GM18519 (cell line): ENCODE measurements around the gene P2RY10.
"Not testable (repeated sequence)": the region's sequence is repeated elsewhere in the genome, so short reads cannot be mapped to it uniquely, and the experiment has no call there.

ENCODE experiments used
- ATAC-seq: cut with Tn5 transposase; IDR thresholded peaks from one replicate; pipeline ENCODE4 v1.9.1; 2021; ENCODE audit warnings: mild to moderate bottlenecking, moderate library complexity; ENCODE audit not compliant: unreplicated experiment, low FRiP score

P2RY10 gene, protein sequence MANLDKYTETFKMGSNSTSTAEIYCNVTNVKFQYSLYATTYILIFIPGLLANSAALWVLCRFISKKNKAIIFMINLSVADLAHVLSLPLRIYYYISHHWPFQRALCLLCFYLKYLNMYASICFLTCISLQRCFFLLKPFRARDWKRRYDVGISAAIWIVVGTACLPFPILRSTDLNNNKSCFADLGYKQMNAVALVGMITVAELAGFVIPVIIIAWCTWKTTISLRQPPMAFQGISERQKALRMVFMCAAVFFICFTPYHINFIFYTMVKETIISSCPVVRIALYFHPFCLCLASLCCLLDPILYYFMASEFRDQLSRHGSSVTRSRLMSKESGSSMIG

GRCh38 chrX:78945186-78945912 is at the start of gene P2RY10:
Gene P2RY10, plus strand, starts transcription at chrX:78945391. Its CDS starts 15,130 bp downstream, at chrX:78960521.
- peak; percentile 75 for ATAC-seq

DNA sequence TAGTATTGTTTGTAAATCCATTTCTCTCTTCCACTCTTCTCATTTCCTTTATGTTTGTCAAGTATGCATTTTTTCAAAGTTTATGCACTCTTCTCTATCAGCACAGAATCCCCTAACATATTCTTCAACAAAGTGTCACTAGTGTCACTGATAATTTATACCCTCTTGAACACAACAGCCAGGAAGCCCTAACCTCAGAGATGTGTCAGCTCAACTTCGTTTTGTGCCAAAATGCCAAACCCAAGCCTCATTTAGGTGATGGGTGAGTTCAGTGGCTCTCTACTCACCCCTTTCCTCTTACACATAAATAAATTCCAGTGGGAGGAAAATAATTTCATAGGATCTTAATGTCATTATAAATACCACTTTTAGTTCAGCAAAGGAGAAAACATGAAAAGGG is 22.4 kb upstream of the P2RY10 start:
- ATAC-seq, result no peak

- ATAC-seq, result peak; percentile 87
Observed at GRCh38 chrX:78923198-78924015, 21.8 kb upstream of the P2RY10 start.

DNA sequence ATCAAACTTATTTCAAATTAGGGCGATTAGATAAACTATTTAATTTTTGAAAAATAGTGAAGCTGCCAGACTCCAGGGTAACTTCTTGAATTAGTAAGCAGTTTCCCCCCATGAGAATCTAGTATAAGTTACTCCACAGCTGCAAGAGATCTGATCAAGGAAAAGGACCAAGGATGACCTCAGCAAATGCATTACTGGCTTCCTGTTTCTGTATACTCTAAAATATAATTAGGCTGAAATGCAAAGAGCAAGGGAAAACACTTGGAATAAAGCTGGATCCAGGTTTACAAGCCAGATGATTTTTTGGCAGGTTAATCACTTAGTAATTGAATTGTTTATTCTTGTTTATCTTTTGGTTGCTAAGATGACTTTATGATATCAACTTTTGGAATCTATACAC is 13.4 kb upstream of the P2RY10 start:
- ATAC-seq, result no peak

- ATAC-seq, result no peak
Observed at GRCh38 chrX:78934866-78935265, 10.3 kb upstream of the P2RY10 start.

- no peak for ATAC-seq
Observed at GRCh38 chrX:78944351-78944750, 840 bp upstream of the P2RY10 start.

DNA sequence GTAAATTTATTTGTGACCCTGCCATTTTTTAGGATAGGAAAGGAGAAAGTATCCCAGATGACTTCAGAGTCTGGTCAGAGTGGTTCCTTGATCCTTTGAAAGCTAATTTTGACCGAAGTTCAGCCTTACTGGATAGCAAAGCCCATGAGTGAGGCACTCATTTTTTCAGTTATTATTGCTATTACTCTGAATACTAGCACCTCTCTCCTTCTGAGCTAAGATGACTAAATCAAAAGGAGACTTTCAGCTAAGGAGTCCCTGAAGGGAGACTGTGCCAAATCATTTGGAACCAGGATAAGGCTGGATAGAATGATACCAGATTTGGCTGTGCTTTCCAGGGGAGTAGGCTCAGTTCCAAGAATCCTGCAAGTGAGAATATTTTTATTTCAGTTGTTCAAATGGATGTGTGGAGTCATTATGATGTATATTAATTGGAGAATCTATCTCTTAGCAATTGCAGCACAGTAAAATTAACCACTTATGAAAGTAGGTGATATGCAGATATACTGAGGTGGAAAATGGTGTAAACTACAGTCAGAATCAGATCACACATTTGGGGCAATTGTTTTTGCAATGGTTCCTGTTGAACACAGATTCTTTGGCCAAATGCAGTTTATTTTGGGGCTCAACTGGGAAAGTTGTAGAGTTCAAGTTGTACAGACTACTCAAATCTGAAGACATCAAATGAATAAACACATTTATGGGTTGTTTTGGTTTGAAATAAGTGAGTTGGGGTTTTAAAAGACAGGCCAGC is 1.2 kb downstream of the P2RY10 start:
- ATAC-seq, result no peak

DNA sequence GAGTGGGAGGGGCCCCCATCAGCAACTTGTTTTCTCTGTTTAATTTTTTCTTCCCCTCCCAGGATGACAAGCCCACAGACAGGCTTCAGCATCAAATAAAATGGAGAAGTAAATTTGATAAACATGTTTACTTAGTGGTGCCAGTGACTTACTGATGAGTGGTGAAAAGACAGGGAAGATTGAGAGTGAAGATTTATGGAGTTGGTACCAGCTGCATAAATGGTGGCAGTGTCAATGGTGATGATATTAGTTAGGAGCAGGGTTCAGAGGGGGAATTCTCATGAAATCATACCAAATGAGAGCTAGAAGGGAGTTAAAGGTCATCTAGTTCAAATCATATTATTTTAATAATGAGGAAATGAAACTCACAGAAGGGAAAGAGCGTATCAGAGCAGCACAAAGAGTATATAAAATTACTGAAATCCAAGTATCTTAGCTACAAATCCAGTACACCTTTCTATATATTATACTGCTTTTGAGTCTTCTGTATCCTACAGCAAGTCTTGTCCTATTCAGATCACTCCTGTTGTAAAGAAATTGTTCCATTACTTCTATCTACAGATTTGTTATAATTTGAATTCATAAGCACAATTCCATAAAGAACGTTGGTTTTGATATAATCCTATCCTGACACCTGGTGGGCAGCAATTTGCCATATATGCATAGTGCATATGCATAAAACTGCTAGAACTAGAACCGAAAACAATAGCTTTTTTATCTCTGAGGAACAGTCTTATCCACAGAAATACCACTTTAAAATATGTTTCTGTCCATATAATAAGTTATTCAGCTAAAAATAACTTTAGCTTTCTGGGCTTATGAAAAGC is 5.0 kb downstream of the P2RY10 start:
- ATAC-seq, result no peak

GRCh38 chrX:78957049-78957767 is 12.0 kb downstream of the P2RY10 start:
- no peak for ATAC-seq

DNA sequence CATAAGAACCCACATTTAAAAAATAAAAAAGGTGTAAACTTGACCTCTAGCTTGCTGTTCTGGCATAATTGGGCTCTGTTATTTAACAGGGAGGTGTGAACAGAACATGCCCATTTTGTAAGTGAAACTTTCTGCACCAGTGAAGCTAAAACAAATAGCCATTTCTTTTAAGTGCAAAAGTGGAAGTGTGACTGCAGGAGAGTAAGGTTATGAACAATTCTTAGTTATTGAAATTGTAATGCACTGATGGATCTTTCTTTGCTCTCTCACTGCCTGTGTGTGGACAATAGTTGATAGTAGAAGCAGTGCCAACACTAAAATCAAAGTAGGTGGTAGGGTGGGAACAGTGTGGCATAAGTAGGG is 12.6 kb downstream of the P2RY10 start:
- peak; percentile 69 for ATAC-seq

- no peak for ATAC-seq
Observed at GRCh38 chrX:78958419-78959116, 13.4 kb downstream of the P2RY10 start.

GRCh38 chrX:78960888-78961287 is 15.7 kb downstream of the P2RY10 start:
- ATAC-seq, result no peak

DNA sequence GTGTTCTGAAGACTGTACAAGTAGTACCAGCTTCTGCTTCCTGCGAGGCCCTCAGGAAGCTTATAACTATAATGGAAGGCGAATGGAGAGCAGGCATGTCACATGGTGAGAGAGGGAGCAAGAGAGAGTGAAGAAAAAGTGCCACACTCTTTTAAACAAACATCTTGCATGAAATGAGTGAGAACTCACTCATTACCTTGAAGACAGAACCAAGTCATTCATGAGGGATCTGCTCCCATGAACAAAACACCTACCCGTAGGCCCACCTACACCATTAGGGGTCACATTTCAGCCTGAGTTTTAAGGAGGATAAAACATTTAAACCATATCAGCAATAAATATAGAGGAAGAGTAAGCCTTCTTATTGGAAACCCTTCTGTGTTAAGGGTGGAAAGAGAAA is 19.4 kb downstream of the P2RY10 start:
- no peak for ATAC-seq

- ATAC-seq, result peak; percentile 97
Observed at GRCh38 chrX:78979789-78980464, 34.7 kb downstream of the P2RY10 start.

GRCh38 chrX:78989349-78989748 is 44.2 kb downstream of the P2RY10 start:
- no peak for ATAC-seq

DNA sequence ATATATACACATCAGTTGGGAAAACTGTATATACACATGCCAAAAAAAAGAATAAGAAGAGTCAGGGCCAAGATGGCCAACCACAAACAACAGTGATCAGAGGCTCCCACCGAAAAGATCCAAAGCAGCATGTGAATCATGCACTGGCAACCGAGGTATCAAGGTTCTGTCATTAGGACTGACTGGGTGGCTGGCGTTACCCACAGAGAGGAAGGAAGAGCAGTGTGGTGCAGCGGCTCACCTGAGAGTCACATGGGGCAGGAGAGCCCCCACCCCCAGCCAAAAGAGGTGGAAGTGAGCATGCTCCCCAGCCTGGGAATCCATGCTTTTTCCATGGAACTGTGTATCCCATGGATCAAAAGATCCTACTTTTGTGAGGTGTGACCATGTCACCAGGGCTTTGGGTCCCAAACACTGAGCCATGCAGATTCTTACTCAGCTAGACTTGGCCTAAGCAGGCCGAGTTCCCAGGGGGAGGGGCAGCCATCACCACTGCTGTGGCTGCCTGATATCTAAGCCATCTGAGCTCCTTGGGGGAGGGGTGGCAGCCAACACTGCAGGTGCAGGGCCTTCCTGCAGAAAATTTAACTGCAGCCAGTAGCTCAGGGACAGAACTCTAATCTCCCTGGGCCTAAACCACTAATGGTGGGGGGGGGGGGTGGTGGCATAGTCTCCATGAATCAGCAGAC is 52.8 kb downstream of the P2RY10 start:
- ATAC-seq, result no peak

DNA sequence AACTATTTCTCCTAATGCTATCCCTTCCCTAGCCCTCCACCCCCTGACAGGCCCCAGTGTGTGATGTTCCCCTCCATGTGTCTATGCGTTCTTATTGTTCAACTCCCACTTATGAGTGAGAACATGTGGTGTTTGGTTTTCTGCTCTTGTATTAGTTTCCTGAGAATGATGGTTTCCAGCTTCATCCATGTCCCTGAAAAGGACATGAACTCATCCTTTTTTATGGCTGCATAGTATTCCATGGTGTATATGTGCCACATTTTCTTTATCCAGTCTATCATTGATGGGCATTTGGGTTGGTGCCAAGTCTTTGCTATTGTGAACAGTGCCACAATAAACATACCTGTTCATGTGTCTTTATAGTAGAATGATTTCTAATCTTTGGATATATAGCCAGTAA is 62.3 kb downstream of the P2RY10 start:
- not testable (repeated sequence) for ATAC-seq
